Measurements from ENCODE around the gene TNFRSF21.
A peak's percentile ranks its signal among the peaks of the same experiment; 100 is the strongest.
"Not testable (repeated sequence)": the region's sequence is repeated elsewhere in the genome, so short reads cannot be mapped to it uniquely, and the experiment has no call there.

TNFRSF21 gene, protein sequence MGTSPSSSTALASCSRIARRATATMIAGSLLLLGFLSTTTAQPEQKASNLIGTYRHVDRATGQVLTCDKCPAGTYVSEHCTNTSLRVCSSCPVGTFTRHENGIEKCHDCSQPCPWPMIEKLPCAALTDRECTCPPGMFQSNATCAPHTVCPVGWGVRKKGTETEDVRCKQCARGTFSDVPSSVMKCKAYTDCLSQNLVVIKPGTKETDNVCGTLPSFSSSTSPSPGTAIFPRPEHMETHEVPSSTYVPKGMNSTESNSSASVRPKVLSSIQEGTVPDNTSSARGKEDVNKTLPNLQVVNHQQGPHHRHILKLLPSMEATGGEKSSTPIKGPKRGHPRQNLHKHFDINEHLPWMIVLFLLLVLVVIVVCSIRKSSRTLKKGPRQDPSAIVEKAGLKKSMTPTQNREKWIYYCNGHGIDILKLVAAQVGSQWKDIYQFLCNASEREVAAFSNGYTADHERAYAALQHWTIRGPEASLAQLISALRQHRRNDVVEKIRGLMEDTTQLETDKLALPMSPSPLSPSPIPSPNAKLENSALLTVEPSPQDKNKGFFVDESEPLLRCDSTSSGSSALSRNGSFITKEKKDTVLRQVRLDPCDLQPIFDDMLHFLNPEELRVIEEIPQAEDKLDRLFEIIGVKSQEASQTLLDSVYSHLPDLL

DNA sequence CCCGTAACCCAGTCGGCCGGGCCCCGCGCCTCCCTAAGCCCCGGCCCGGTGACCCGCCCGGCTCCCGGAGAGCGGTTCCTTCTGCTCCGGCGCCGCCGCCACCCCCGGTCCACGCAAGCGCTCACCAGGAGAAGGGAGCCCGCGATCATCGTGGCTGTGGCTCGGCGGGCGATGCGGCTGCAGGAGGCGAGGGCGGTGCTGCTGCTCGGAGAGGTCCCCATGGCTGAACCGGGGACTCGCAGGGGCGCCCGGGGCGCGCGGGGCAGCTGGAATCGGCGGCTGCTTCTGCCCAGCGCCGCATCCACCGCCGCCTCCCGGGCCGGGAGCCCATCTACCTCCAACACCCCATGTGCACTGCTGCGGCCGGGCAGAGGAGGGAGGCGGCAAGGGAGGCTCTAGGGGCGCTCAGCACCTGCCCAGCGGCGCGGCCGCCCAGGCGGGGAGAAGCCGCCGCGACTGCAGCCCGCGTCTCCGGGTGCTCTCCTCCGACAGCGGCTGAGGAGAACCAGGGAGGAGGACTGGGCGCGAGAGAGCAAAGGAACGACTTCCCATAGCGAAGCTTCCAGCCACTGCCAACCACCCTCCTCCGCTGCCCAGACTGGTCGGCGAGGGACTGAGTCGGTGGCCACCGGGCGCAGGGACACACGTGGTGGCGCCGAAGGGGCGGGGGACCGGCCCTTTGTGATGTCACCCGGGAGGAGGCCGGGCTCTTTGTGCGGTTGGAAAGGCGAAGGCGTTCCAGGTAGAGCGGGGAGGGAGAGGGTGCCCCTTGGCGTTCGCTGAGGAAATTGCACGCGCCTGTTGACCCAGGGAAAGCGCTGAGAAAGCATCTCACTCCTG is at the start of gene TNFRSF21:
TSS of gene TNFRSF21 (minus strand) at position 615 of the 840 bp plus-strand sequence. CDS start at position 221, 394 bp downstream.
- DNase-seq = peak; percentile 87 to 96 (median 92)

DNA sequence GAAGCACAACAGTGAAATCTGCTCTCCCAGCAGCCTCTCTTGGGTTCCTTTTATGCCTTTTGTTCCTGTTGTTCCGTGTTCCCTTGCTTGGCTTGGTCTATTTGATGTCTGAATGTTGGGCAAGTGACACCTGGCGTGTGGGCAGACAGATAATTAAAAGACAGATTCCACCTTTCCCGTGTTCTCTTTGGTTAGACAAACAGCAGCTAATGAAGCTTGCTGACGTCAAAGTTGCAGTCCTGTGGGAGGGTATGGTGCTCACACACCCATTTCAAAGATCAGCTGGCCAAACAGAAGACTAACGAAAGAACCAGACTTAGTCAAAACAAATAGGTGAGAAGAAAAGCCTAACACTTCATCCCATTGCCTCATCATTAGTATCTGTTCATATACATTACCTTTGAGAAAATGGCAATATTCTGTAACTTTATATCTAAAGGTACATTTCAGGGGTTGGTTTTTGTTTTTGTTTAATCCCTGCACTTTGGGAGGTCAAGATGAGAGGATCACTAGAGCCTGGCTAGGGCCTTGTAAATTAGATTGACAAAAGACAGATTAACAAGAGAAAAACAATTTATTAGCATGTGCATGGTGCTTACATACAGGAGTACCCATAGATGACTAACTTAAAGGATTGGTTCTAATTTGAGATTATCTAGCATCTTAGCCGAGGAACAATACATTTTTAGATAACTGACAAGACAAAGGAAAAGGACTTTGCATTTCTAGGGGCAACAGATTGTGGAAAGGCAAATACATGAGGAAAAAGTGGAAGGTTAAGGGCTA is 48.9 kb upstream of the TNFRSF21 start:
- DNase-seq = peak in 1 of 3 experiments; percentile 36

DNA sequence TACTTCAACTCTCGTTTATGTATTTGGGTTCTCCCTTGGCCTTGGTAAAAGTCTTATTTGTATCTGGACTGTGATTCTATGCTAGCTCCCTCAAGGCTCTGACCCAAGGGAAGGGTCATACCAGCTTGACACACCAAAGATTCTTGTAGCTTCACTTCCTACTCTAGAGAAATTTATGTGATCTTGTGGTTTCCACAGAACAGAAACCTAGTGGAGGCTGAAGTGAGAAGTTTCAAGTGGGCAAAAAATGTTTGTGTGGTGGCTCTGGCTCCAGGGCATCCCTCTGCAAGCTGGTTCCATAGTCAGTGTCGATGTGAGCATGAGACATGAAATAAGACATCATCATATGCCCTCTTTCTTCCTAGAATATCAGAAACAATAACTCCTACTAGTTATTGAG is 48.1 kb upstream of the TNFRSF21 start:
- DNase-seq = no peak

DNA sequence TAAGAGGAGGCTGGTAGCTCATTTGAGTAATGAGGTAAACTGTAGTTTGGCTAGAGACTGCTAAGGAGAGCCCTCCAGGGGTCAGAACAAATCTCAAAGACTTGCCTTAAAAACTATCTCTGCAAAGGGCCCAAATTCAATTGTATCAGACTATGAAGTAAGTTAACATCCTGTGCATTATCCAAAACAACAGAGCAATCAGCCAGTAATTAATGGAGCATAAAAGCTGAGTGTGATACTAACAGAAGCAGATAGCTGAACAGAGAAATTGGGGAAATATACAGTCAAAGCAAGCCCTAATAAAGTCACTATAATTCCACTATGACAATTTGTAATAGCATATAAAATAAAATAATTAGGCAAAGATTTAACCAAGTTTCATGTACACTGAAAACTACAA is 45.8 kb upstream of the TNFRSF21 start:
- DNase-seq = no peak

DNA sequence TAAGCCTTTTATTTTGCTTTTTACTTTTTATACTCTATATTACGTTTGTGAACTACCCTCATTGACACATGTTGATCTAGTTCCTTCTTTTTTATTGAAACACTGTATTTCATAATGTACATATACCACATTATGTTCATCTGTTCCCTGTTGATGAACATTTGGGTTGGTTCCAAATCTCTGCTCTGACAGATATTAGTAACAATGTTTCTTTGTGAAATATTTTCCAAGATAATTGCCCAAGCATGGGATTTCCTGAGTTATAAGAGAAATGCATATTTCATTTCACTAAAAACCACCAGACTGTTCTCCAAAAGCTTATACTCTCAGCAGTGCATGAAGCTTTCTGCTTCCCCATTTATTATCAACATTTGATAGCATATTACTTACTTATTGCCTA is 44.2 kb upstream of the TNFRSF21 start:
- DNase-seq = no peak

DNA sequence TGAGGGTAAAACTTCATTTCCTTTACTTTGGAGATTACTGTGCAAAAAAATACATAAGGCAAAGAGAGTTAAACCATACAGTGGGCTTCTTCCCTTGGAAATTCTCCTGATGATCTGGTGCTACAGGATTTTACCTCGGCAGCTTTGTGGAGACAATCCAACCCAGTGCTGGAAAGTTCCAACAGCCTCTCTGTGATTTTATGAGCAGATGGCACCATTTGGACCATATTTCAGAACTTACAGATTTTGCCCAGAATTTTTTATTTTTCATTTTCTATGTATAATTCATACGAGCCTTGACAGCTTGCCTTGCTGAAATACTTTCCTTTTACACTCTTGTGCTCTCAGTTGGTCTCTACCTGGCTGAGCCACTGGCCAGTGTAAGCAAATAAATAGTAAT is 43.3 kb upstream of the TNFRSF21 start:
- DNase-seq = no peak

DNA sequence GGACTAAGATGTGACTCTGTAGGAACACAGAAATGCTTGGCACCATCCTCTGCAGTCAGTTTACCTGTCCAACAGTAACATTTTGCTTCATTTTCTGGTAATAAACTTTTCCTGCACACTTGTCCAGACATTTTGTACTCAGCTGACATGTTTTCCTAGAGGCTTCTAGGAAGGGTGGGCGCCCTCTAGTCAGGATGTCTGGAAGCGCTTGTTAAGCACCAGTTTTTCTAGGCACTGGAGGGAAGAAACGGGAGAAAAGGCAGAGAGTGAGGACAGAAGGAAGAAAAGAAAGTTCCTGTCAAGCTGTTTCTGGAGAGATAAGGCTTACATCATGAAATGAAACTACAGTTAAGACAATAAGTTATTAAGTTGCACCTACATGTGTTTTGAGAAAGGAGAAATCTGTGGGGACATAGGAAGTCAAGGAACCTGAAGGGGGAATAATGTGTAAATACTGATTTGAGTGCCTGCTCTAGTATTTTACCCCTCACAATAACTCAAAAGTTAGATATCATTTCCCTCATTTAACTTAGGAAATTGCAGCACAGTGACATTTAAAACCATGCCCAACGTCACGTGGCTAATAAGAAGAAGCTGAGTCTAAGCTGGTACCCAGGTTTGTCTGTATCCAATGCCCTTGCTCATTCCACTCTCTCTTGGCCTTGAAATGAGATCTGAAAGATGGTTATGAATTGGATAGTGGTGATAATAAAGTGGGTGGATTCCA is 42.7 kb upstream of the TNFRSF21 start:
- DNase-seq = no peak

DNA sequence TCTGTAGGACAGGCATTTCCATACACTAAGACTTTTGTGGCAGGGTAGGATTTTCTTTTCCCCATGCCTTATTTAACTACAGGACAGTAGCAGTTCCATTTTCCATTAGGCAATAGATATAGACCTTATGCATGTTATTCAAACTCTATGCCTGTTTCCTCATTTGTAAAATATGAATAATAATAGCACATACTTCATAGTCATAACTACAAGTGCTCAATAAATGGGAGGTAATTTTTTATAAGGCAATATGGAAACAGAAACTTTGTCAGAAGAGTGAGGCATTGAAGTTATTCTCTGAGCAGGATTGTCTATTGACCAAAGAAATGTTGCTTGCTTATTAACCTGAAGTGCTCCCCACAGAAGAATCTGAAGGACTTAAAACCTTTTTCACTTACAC is 41.9 kb upstream of the TNFRSF21 start:
- DNase-seq = no peak

DNA sequence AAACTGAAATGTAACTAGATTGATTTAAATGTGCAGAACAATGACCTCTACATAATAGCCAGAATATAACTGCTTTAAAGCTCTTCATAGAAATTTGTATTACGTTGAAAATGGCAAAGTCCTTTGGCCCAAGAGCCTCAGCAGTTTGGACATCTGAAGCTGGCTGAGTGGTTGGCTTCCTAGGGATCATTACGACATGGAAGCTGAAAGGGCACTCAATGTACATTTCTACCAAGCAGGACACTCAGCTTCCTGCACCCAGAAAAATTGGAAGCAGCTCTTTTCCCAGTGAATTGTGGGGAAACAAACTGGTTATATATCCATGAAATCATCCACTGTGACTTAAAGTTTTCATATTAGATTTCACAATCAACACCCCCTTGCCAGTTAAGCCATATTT is 40.2 kb upstream of the TNFRSF21 start:
- no peak for DNase-seq

DNA sequence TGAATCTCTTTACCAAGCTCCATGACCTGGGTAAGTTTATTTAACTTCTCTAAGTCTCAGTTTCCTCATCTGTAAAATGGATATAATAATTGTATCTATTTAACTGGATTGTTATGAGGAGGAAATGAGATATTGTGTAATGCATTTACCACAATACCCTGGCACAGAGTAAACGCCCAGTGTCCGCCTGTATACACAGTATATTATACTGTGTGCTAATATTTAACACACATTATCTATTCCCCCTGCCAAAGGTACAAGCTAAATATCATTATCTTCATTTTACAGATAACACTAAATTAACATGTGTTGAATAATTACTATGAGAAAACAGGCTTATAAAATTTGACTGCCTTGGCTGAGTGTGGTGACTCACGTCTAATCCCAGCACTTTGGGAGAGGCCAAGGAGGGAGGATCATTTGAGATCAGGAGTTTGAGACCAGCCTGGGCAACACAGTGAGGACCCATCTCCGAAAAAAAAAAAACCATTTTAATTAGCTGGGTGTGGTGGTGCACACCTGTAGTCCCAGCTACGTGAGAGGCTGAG is 38.7 kb upstream of the TNFRSF21 start:
- DNase-seq = no peak

DNA sequence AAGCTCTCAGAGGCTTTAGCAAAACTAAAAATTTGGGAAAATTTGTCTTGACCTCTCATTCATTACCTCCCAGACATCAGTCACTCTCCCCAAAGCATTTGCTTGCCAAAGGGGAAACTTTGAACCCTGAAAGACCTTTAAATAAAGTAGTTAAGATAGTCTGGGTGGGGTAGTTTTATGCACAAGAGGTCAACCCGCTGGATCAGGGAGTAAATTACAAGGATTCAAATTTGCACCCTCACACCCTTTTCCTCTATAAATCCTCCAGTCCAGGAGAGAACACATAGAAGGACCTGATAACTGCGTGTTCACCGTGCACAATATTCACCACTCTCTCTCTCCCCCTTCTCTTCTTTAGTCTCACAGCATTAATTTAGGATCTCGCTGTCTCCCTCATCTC is 36.1 kb upstream of the TNFRSF21 start:
- no peak for DNase-seq

DNA sequence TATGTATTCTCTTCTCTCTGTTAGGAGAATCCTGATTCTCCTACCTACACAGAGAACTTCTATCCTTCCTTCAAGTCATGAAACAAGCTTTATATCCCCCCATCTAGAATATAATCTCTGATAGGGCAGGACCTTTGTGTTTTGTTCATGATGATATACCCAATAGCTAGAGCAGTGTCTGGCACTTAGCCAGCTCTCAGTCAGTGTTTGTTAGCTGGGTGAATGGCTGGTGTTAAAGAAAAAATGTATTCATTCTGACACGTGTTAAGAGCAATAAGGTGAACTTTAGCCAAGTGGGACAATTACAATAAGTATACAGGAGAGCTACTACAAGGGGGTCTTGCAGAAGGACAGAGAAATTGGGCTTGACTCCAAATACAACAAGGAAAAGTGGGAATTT is 34.3 kb upstream of the TNFRSF21 start:
- DNase-seq = peak in 2 of 3 experiments; percentile 13 to 50

DNA sequence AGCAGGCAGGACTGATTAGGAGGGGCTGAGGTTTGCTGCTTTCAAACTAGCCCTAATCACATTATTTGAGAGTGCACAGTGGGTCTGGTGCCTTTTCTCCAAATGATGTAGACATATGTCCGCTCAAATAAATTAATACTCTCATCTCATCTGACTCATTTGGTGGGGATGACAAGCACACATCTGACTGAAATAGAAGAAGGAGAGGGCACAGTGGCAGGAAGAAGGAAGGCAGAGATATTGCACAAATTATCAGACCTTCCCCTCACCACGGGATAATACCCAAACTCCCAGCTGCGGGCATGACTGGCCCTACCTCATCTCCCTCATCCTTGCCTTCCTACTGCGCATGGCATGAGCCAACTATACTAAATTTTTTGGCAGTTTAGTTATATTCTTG is 33.9 kb upstream of the TNFRSF21 start:
- DNase-seq = no peak

DNA sequence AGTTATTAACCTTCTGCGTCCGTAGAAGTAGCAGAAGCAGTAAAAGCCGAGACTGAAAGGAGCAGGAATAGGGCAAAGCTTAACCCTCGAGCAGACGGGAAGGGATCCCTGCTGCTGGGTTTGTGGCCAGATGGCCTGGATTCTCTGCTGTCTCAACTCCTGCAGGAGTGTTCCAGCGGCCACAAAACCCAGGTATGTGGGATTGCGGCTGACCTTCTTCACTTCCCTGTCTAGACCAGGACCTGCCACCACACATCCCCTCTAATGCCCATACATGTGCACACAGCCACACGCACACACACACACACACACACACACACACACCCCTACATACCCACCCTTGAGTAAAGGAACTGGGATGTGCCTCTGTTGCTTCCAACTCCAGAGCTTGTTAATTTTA is 33.1 kb upstream of the TNFRSF21 start:
- no peak for DNase-seq

DNA sequence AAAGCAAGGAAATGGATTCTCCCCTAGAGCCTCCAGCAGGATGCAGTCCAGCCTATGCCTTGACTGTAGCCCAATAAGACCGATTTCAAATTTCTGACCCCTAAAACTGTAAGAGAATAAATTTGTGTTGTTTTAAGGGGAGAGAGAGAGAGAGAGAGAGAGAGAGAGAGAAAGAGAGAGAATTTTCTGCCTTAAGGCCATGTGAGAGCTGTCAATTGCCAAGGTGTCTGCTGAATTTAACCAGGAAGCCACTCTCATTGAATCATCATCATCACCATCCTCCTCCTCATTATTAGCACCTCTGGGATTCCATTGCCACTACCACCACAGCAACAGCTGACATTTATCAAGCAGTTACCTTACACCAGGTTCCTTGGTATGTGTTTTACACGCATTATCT is 27.8 kb upstream of the TNFRSF21 start:
- no peak for DNase-seq

DNA sequence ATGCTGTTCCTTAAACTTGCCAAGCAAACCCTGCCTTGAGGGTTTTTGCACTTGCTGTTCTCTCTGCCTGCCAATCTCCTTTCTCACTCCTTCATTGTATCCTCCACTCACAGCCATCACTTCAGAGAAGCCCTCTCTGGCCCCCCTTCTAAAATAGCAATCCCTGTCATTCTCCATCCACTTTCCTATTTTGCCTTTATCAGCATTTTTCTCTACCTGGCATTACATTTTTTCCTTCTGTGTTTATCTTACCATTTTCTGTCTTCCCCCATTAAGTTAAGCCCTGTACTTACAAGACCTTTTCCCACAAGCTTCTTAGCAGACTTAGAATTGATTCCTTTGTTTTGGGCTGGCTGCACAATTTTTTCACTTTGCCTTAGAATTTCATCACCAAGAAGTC is 26.6 kb upstream of the TNFRSF21 start:
- DNase-seq = no peak

DNA sequence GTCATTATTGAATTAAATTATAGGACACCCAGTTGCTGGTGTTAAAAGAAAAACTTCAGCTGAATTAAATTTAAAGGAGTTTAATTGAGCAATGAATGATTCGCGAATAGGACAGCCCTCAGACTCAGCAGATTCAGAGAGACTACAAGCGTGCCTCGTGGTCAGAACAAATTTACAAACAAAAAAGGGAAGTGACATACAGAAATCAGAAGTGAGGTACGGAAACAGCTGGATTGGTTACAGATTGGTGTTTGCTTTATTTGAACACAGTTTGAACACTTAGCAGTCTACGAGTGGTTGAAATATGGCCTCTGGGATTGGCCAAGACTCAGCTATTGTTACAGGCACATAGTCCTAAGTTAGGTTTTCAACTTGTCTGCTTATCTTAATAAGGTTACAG is 25.8 kb upstream of the TNFRSF21 start:
- no peak for DNase-seq

DNA sequence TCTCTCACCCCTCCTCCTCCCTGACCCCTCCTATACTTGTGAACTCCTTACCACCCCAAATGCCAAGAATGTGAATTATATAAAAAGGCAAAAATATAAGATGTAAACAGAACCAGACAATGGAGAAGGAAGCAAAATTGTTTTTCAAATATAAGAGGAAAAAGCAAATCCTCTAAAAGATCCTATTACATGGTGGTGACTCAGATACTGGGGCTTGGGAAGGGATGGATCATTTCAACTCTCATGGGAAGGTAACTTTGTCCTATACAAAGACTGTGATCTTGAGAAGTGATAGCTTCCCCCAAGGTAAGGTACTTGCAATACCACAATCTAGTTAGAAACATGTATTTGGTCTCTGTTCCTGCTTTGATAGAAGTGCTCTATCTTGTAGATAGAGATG is 24.6 kb upstream of the TNFRSF21 start:
- DNase-seq = no peak

DNA sequence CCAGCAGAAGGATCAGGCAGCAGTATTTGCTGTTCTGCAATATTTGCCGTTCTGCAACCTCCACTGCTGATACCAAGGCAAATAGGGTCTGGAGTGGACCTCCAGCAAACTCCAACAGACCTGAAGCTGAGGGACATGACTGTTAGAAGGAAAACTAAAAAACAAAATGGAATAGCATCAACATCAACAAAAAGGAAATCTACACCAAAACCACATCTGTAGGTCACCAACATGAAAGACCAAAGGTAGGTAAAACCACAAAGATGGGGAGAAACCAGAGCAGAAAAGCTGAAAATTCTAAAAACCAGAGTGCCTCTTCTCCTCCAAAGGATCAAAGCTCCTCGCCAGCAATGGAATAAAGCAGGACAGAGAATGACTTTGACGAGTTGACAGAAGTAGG is 18.9 kb upstream of the TNFRSF21 start:
- not testable (repeated sequence) for DNase-seq

DNA sequence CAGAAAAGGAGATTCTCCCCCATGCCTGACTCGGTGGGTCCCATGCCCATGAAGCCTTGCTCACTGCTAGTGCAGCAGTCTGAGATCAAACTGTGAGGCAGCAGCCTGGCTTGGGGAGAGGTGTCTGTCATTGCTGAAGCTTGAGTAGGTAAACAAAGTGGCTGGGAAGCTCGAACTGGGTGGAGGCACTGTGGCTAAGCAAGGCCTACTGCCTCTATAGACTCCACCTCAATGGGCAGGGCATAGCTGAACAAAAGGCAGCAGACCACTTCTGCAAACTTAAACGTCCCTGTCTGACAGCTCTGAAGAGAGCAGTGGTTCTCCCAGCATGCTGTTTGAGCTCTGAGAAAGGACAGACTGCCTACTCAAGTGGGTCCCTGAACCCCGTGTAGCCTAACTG is 18.4 kb upstream of the TNFRSF21 start:
- not testable (repeated sequence) for DNase-seq

DNA sequence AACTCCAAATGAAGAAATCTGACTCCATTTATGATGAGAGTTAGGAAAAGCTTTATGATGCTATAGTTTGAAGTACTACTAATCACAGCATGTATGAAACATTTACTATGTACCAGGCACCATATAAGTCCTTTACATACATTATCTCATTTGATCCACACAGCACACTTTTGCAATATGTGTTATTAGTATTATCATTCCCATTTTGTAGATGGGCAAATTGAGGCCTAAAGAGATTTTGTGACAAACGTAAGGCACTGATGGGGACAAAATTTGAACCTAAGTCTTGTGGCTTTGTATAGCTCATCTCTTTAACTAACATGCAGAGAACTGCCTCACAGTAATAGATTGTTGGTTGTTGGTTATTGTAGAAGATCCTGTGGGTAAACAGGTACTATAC is 14.2 kb upstream of the TNFRSF21 start:
- no peak for DNase-seq

DNA sequence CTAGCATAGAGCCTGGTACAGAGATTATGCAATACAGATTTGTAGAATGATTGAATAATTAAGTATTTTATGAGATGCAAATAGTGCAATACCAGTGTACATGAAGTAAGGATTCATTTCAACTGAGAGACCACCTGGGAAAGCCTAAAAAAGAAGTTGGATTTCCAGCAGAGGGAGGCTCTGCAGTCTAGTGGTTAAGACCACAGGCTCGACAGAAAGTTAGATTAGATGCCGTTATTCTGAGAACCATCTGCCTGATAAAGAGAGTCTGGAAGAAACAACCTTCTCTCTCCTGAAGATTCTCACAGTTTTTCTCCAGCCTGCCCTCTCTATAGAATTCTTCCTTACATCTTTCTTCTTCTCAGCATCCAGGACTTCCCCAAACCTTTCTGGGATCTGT is 13.6 kb upstream of the TNFRSF21 start:
- no peak for DNase-seq

Measured in NCI-H1417 (cell line).